GM23248 (cell line): Measurements from ENCODE around the gene NEK11. TPM values are rescaled to one million over a fixed set of nuclear protein-coding genes. Genes with fewer than 3 reads are reported as not detected.

Experiments used
- DNase-seq: peaks from one replicate; pipeline ENCODE4 v3.0.0-alpha.2; 2015
- H2AFZ ChIP-seq: fragments of 200-600 bp; sonication (generic); 2 replicates; pipeline ENCODE4 v1.6.1; 2016; ENCODE audit warnings: antibody characterized with exemption
- H3F3A ChIP-seq: fragments of 200-600 bp; sonication (generic); 2 replicates; pipeline ENCODE4 v1.6.1; 2016; ENCODE audit warnings: mild to moderate bottlenecking, antibody characterized with exemption, mixed run types; ENCODE audit not compliant: insufficient read depth
- H3K27ac ChIP-seq: fragments of 200-600 bp; sonication (generic); 2 replicates; pipeline ENCODE4 v1.5.1; 2016; ENCODE audit warnings: mild to moderate bottlenecking
- H3K27me3 ChIP-seq: fragments of 200-600 bp; sonication (generic); replicated peaks from 2 replicates; pipeline ENCODE4 v1.6.1; 2016; ENCODE audit warnings: mild to moderate bottlenecking; ENCODE audit not compliant: insufficient read depth
- H3K36me3 ChIP-seq: fragments of 200-600 bp; sonication (generic); 2 replicates; pipeline ENCODE4 v1.6.1; 2016; ENCODE audit warnings: low read depth, mild to moderate bottlenecking
- H3K4me1 ChIP-seq: fragments of 200-600 bp; sonication (generic); 2 replicates; pipeline ENCODE4 v1.6.1; 2016; ENCODE audit warnings: mild to moderate bottlenecking; ENCODE audit not compliant: insufficient read depth
- H3K4me2 ChIP-seq: fragments of 200-600 bp; sonication (generic); one replicate; pipeline ENCODE4 v1.6.1; 2016; ENCODE audit warnings: mild to moderate bottlenecking; ENCODE audit not compliant: unreplicated experiment
- H3K4me3 ChIP-seq: fragments of 200-600 bp; sonication (generic); 2 replicates; pipeline ENCODE4 v1.5.1; 2016; ENCODE audit warnings: mild to moderate bottlenecking
- H3K79me2 ChIP-seq: fragments of 200-600 bp; sonication (generic); 2 replicates; pipeline ENCODE4 v1.6.1; 2016; ENCODE audit warnings: mild to moderate bottlenecking; ENCODE audit not compliant: insufficient read depth
- H3K9ac ChIP-seq: fragments of 200-600 bp; sonication (generic); 2 replicates; pipeline ENCODE4 v1.6.1; 2016; ENCODE audit warnings: mild to moderate bottlenecking
- H3K9me2 ChIP-seq: fragments of 200-600 bp; sonication (generic); 2 replicates; pipeline ENCODE4 v1.6.1; 2016; ENCODE audit warnings: mixed run types, mild to moderate bottlenecking, moderate library complexity; ENCODE audit not compliant: insufficient read depth
- H3K9me3 ChIP-seq: fragments of 200-600 bp; sonication (generic); one replicate; pipeline ENCODE4 v1.6.1; 2017; ENCODE audit warnings: low read depth
- H4K20me1 ChIP-seq: fragments of 200-600 bp; sonication (generic); 2 replicates; pipeline ENCODE4 v1.6.0; 2016; ENCODE audit not compliant: insufficient read depth
- EZH2 ChIP-seq: fragments of 200-600 bp; sonication (generic); IDR thresholded peaks from 2 replicates; pipeline ENCODE4 v1.6.1; 2018; ENCODE audit warnings: antibody characterized with exemption, mild to moderate bottlenecking; ENCODE audit not compliant: insufficient read depth, poor library complexity, severe bottlenecking
- EZH2phosphoT487 ChIP-seq: fragments of 200-600 bp; sonication (generic); IDR thresholded peaks from 2 replicates; pipeline ENCODE4 v1.6.1; 2018; ENCODE audit warnings: antibody characterized with exemption, moderate library complexity, mild to moderate bottlenecking, low read depth; ENCODE audit not compliant: insufficient read depth
- WGBS, 2 experiments: methylation state at CpG; one replicate each; pipeline ENCODE4 v1.1.6; 2015 to 2017; ENCODE audit warnings: low lambda C conversion rate in 2 of 2, low coverage in 1 of 2; ENCODE audit errors: missing lambda C conversion rate in 2 of 2; 5-methylcytosine and 5-hydroxymethylcytosine counted together
- in situ Hi-C: fragments of 300-500 bp; cut with MboI; formaldehyde crosslinking; loops from 2 replicates; pipeline ENCODE4 v1.15.0; 2020
- polyA plus RNA-seq: library from polyadenylated mRNA; unstranded; fragments of >200 nt; fragmentation: Nextera tagmentation; extraction: Ambion mirVana; gene quantifications from 2 replicates; pipeline ENCODE4 v1.2.1, GENCODE V29; 2016
- total RNA-seq: library from RNA; depleted of rRNA; stranded (reverse); fragments of >200 nt; shearing (Covaris generic); gene quantifications from 2 replicates; pipeline ENCODE4 v1.2.3, GENCODE V29; 2014

Gene NEK11
- total and polyA plus RNA-seq, 2 experiments from 2014 or later = 7.6 to 18.5 TPM

DNA sequence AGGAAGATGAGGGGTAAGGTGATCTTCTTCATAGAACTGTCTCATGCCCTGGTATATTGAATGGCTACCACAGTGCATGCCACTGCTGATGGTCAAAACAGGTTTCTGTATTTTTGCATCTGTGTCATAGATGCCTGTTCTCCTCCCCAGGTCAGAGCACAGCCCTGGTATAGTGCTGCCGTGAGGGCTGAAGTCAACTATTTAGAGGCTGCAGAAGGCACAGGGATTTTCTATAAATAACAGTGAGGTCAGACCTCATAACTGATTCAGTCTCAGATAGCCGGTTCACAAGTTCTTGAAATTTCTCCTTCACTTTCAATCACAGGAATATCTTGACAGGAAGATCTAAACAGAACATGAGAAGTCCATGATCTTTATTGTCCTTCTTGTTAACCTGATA lies 255.7 kb downstream of the NEK11 start:
- Histone ChIP-seq H3K4me1 (no peaks in the 10 kb centered on the region), H3K9me2 (no peaks in the 10 kb centered on the region), H3K27ac (no peak overlapping the region), H3K79me2 (no peaks in the 10 kb centered on the region), H3F3A (no peaks in the 10 kb centered on the region), H3K4me3 (no peak overlapping the region), H4K20me1 (no peaks in the 10 kb centered on the region), H3K4me2 (no peak overlapping the region), H3K27me3 (no peaks in the 10 kb centered on the region), H3K9ac (no peak overlapping the region), H2AFZ (no peak overlapping the region), H3K9me3 (no peaks in the 10 kb centered on the region), H3K36me3 (no peaks in the 10 kb centered on the region)
- TF ChIP-seq EZH2phosphoT487 (no peak), EZH2 (no peak)
- in situ Hi-C loops = no loop called here
- WGBS, 2 experiments = 60 to 66% methylated on average over 2 of the region's 2 CpGs
- DNase-seq = no peak

DNA sequence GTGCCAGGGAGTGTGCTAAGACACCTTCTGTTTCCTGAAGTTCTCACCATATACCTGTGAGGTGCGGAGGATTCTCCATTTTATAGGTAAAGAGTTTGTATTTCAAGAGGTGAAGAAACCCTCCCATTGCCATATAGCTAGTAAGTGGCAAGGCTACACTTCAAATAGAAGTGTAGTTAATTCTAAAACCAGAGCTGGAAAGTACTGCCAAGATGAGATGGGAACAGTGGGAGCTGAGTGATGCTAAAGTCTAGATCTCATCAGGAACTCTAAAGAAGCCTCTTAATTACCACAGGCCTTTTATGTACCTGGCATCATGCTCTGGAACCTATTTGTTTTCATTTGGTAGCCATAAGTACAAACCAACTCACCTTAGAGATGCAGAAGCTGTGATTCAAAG lies 256.3 kb downstream of the NEK11 start:
- DNase-seq = no peak
- Histone ChIP-seq H3K27me3 (no peaks in the 10 kb centered on the region), H3K9me3 (no peaks in the 10 kb centered on the region), H3F3A (no peaks in the 10 kb centered on the region), H2AFZ (no peak overlapping the region), H3K79me2 (no peaks in the 10 kb centered on the region), H3K4me3 (no peak overlapping the region), H3K9ac (no peak overlapping the region), H3K9me2 (no peaks in the 10 kb centered on the region), H3K36me3 (no peaks in the 10 kb centered on the region), H4K20me1 (no peaks in the 10 kb centered on the region), H3K4me1 (no peaks in the 10 kb centered on the region), H3K4me2 (no peak overlapping the region), H3K27ac (no peak overlapping the region)
- in situ Hi-C loops = no loop called here
- TF ChIP-seq EZH2 (no peak), EZH2phosphoT487 (no peak)
- 97 to 100% methylated on average over 1 of the region's 1 CpG for WGBS, 2 experiments

DNA sequence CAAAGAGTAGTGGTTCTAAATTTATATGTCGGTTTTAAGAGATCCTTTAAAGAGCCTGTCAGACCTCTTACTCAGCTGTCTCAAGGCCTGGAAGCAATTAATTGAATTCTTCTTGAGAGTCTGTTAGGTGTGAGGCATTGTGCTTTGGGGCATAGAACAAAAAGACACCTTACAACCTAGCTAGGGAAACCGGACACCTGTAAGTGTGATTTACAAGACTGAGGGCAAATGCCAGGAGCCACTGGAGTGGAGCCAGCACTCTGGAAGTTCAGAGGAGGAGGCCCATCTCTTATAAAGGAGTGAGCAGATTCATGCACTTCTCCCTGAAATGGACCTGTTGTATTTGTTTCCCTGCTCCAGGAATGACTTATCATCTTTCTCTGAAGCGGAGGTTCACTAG lies 257.2 kb downstream of the NEK11 start:
- no peaks in the 10 kb centered on the region for H3K9me2 ChIP-seq
- TF ChIP-seq EZH2phosphoT487 (no peak), EZH2 (no peak)
- no peaks in the 10 kb centered on the region for H3K27me3 ChIP-seq
- H3K4me3 ChIP-seq = no peak overlapping the region
- no peak for DNase-seq
- H3K27ac ChIP-seq = no peak overlapping the region
- in situ Hi-C loops = no loop called here
- H3K4me1 ChIP-seq = no peaks in the 10 kb centered on the region
- no peaks in the 10 kb centered on the region for H3K36me3 ChIP-seq
- no peak overlapping the region for H2AFZ ChIP-seq
- H3K4me2 ChIP-seq = no peak overlapping the region
- H3K9ac ChIP-seq = no peak overlapping the region
- H3K9me3 ChIP-seq = no peaks in the 10 kb centered on the region
- H3K79me2 ChIP-seq = no peaks in the 10 kb centered on the region
- 77 to 89% methylated on average over 3 of the region's 3 CpGs for WGBS, 2 experiments
- no peaks in the 10 kb centered on the region for H3F3A ChIP-seq
- H4K20me1 ChIP-seq = no peaks in the 10 kb centered on the region

DNA sequence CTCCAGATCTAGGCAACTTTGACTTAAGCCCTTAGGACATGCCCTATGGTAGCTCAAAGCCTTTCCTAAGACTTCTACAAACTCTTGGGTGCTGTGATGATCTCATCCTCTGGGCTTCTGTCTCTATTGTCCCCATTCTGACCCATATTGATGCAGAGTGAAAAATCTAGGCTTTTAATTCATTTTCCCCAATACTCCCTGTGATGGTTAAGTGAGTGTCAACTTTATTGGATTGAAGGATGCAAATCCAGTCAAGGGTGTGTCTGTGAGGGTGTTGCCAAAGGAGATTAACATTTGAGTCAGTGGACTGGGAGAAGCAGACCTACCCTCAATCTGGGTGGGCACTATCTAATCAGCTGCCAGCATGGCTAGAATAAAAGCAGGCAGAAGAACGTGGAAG lies 257.6 kb downstream of the NEK11 start:
- 50 to 67% methylated on average over 1 of the region's 1 CpG for WGBS, 2 experiments
- Histone ChIP-seq H3K9me2 (no peaks in the 10 kb centered on the region), H3K79me2 (no peaks in the 10 kb centered on the region), H3K9ac (no peak overlapping the region), H3K4me2 (no peak overlapping the region), H3K4me3 (no peak overlapping the region), H3K9me3 (no peaks in the 10 kb centered on the region), H2AFZ (no peak overlapping the region), H4K20me1 (no peaks in the 10 kb centered on the region), H3K27ac (no peak overlapping the region), H3F3A (no peaks in the 10 kb centered on the region), H3K36me3 (no peaks in the 10 kb centered on the region), H3K4me1 (no peaks in the 10 kb centered on the region), H3K27me3 (no peaks in the 10 kb centered on the region)
- TF ChIP-seq EZH2phosphoT487 = no peak
- TF ChIP-seq EZH2 = no peak
- no peak for DNase-seq
- in situ Hi-C loops = no loop called here

DNA sequence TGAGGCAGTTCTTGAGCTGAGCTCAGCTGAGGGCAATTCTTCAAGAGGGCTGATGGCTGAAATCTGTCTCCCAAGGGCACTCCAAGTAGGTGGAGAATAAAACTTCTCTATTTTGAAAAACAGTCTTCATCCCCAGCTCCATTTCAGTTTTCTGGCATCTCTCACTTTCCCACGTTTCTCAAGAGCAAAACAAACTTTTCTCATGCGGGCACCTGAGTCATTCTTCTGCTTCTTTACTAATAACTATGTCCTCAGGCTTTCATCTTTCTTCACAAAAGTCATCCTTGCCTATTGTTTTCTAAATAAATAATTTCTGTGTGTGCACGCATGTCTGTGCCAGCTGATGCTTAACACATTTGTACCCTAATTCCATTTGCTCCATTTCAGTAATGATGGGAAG lies 258.8 kb downstream of the NEK11 start:
- Histone ChIP-seq H3K4me3 (no peak overlapping the region), H3K9me3 (no peaks in the 10 kb centered on the region), H4K20me1 (no peaks in the 10 kb centered on the region), H3F3A (no peaks in the 10 kb centered on the region), H3K36me3 (no peaks in the 10 kb centered on the region), H3K9ac (no peak overlapping the region), H2AFZ (no peak overlapping the region), H3K79me2 (no peaks in the 10 kb centered on the region), H3K27me3 (no peaks in the 10 kb centered on the region), H3K4me1 (no peaks in the 10 kb centered on the region), H3K9me2 (no peaks in the 10 kb centered on the region), H3K27ac (no peak overlapping the region), H3K4me2 (no peak overlapping the region)
- no peak for TF ChIP-seq EZH2phosphoT487
- no peak for TF ChIP-seq EZH2
- in situ Hi-C loops = no loop called here
- WGBS, 2 experiments = 72 to 79% methylated on average over 3 of the region's 3 CpGs
- no peak for DNase-seq
